ENCODE measurements around the gene ALDH3B1.
"Not testable (repeated sequence)": the region's sequence is repeated elsewhere in the genome, so short reads cannot be mapped to it uniquely, and the experiment has no call there.

Gene ALDH3B1, protein sequence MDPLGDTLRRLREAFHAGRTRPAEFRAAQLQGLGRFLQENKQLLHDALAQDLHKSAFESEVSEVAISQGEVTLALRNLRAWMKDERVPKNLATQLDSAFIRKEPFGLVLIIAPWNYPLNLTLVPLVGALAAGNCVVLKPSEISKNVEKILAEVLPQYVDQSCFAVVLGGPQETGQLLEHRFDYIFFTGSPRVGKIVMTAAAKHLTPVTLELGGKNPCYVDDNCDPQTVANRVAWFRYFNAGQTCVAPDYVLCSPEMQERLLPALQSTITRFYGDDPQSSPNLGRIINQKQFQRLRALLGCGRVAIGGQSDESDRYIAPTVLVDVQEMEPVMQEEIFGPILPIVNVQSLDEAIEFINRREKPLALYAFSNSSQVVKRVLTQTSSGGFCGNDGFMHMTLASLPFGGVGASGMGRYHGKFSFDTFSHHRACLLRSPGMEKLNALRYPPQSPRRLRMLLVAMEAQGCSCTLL

GRCh38 chr11:68010090-68011041, at the start of gene ALDH3B1:
Gene ALDH3B1 (plus strand): TSS chr11:68010327. CDS start chr11:68015298, 4,971 bp downstream.
- no peak for DNase-seq

DNA sequence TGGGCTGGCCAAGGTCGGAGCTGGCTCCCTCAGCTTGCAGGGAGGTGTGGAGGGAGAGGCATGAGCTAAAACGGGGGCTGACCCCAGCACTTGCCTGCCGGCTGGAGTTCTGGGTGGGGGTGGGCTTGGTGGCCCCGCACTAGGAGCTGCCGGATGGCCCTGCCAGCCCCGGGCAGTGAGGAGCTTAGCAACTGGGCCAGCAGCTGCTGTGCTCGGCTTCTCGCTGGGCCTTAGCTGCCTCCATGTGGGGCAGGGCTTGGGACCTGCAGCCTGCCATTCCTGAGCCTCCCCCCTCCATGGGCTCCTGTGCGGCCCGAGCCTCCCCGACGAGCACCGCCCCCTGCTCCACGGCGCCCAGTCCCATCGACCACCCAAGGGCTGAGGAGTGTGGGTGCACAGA, 46.9 kb upstream of the ALDH3B1 start:
- DNase-seq: not testable (repeated sequence)

DNA sequence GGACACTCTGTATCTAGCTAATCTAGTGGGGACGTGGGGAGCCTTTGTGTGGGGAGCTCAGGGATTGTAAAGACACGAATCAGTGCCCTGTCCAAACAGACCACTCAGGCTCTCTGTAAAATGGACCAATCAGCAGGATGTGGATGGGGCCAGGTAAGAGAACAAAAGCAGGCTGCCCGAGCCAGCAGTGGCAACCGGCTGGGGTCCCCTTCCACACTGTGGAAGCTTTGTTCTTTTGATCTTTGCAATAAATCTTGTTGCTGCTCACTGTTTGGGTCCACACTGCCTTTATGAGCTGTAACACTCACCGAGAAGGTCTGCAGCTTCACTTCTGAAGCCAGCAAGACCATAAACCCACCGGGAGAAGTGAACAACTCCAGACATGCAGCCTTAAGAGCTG, 46.2 kb upstream of the ALDH3B1 start:
- not testable (repeated sequence) for DNase-seq

- not testable (repeated sequence) for DNase-seq
Observed at GRCh38 chr11:67964746-67965145, 45.4 kb upstream of the ALDH3B1 start.

DNA sequence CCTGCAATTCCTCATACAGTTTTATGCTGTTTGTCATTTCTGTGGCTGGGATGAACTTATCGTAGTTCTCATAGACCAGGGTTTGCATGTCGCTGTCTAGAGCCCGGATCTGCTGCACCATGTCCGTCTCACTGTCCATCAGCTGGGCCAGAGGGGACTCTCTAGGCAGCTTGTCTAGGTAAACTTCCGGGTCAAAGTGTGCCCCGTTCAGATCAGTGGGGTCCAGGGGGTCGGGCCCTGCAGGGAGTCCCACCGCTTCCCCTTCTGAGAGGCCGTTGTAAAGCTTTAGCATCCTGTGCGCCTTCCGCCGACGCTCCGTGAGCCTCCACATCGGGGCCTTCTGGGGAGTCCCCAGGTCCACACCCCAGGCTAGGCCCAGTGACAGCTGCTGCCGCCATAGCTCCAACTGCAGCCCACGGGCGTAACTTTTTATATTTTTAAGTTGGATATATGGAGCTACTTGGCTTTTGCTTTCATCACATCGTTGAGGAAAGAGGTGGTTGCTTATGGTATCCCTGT, 44.2 kb upstream of the ALDH3B1 start:
- DNase-seq: not testable (repeated sequence)

DNA sequence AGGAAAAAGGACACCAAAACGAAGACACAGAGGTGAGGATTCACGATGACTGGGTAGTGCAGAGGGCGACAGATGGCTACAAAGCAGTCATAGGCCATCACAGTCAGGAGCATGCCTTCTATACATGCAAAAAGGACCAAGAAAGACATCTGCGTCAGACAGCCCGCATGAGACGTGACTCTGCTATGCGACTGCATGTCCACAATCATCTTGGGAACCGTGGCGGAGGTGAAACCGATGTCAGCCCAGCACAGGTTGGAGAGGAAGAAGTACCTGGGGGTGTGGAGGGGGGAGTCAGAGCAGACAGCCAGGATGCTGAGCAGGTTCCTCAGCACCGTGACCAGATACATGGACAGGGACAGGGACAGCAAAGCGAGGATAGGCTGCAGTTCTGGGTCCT, 35.4 kb upstream of the ALDH3B1 start:
- not testable (repeated sequence) for DNase-seq

GRCh38 chr11:67978766-67979418, 31.2 kb upstream of the ALDH3B1 start:
- not testable (repeated sequence) for DNase-seq

- DNase-seq: not testable (repeated sequence)
Observed at GRCh38 chr11:67981226-67981625, 28.9 kb upstream of the ALDH3B1 start.

- DNase-seq: not testable (repeated sequence)
Observed at GRCh38 chr11:67982255-67982857, 27.8 kb upstream of the ALDH3B1 start.

DNA sequence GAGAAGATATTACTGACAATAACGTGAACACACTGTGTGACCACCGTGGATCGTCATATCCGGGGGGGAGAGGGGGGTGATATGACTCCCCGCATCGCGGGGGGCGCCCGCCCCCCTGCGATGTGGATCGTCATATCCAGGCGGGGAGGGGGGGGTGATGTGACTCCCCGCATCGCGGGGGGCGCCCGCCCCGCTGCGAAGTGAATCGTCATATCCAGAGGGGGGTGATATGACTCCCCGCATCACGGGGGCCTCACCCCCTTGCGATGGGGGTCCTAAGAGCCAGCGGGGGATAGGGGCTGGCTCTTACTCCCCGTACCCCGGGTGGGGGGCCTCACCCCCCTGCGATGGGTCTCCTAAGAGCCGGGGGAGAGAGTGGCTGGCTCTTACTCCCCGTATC, 26.2 kb upstream of the ALDH3B1 start:
- DNase-seq: no peak

DNA sequence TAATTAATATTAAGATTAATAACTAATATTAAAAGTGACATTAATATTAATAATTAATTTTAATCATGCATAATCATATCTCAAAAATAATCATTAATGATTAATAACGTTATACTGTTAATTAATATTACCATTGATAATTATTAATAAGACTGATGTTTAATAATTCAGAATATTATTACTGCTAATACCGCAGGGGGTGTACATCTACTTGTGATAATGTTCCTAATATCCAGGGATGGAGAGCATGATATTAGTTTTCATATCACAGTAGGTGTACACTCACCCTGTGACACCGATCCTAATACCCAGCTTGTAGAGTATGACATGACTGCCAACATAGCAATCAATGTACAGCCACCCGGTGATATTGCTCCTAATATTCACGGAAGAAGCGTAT, 24.8 kb upstream of the ALDH3B1 start:
- DNase-seq: not testable (repeated sequence)

GRCh38 chr11:67990546-67991346, 19.4 kb upstream of the ALDH3B1 start:
- DNase-seq: not testable (repeated sequence)

DNA sequence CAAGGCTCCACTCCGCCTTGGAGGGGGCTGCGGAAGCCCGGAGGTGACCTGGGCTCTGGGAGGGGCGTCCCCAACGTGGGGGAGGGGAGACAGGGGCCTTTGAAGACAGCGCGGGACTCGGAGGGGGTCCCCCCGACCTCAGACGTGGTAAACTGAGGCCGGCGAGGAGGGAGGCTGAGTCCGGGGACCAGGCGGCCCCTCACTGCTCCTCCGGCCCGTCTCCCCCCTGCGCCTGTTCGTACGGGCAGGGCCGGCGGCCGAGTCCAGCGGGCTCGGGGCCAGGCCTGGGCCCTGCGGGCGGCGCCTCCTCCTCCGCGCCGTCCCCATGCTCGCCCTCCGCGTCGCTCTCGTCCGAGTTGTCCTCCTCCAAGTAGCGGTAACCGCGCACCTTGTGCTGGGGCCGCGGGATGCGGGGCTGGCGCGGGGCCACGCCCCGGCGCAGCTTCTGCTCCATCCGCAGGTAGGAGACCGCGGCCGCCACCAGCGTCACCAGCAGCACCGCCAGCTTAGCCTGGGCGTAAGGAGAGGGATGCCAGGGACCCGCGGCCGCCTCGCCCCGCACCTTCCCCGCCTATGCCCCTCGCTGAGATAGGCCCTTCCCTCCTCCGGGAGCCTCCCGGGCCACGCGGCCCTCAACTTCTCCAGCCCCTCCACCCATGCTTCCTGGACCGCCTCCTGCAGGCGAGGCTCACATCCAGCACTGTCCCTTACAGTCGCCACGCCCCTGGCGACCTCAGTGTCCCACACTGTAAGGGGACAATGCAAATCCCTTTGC, 18.6 kb upstream of the ALDH3B1 start:
- not testable (repeated sequence) for DNase-seq

- DNase-seq: not testable (repeated sequence)
Observed at GRCh38 chr11:67993821-67994220, 16.3 kb upstream of the ALDH3B1 start.

DNA sequence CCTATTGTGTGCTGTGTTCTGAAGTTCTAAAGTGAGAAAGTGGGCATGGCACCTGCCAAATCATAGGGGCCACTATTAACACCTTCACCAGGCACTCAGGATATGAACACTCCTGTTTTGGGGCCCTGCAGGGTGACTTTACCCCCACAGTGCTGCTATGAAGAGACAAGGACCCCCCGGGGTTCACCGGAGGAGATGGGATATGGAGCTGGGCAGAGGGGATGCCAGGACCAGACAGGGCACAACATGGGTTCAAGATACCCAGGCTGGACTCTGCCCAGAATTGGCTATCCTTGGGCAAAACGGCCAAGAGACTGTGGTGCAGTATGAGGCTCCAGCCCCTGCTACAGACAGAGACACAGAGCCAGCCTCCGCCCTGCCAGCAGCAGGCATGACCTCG, 15.7 kb upstream of the ALDH3B1 start:
- not testable (repeated sequence) for DNase-seq

DNA sequence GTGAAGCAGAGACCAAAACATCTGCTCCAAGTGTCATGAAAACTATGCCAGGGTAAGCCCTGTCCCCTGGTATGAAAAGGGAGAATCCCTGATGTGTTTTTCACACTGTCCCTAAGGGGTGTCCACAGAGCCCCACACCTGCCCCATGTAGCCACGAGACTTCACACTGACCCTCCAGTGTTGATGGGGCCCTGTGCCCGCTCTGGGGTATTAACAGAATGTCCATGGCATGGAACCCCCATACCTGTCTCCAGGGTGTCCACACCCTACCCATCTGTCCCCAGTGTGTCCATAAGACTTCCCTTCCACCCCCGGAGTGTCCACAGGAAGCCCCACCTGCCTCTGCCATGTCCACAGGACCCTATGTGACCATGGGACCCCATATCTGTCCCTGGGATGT, 15.0 kb upstream of the ALDH3B1 start:
- DNase-seq: not testable (repeated sequence)

DNA sequence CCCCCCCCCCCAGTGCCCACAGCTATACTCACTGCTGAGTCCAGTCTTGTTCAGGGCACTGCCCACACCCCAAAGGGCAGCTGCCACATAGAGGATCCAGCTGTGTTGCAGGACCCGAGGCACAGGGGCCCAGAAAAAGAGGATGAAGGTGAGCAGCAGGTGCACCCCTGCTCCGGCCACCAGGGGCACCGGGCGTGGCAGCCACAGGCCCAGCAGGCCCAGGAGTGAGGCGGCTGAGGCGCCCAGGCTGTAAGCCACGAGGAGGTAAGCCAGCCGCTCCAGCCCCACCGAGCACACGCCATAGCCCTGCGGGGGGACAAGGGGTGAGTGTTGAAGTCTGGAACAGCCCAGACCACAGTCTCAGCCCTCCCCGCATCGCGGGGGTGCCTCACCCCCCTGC, 14.5 kb upstream of the ALDH3B1 start:
- DNase-seq: not testable (repeated sequence)

- DNase-seq: no peak
Observed at GRCh38 chr11:67996051-67996450, 14.1 kb upstream of the ALDH3B1 start.

GRCh38 chr11:67996622-67997474, 13.3 kb upstream of the ALDH3B1 start:
- DNase-seq: no peak
